H9 (cell line): ENCODE measurements around the gene NEURL3. TPM values are rescaled to one million over a fixed set of nuclear protein-coding genes. Genes with fewer than 3 reads are reported as not detected.

Experiments
- DNase-seq: peaks from one replicate; pipeline ENCODE4 v3.0.0-alpha.2; 2017
- H2AFZ ChIP-seq: one replicate; pipeline ENCODE4 v1.6.1; 2013; ENCODE audit warnings: mild to moderate bottlenecking, low read length, control low read depth, moderate library complexity
- H2AK5ac ChIP-seq: 2 replicates; pipeline ENCODE4 v1.6.1; 2013; ENCODE audit warnings: low read length, control low read depth, mixed read lengths; ENCODE audit not compliant: insufficient read length
- H2BK120ac ChIP-seq: one replicate; pipeline ENCODE4 v1.6.1; 2013; ENCODE audit warnings: low read depth, mild to moderate bottlenecking, low read length, control low read depth, inconsistent platforms; ENCODE audit not compliant: poor library complexity, severe bottlenecking
- H2BK12ac ChIP-seq: 2 replicates; pipeline ENCODE4 v1.6.1; 2013; ENCODE audit warnings: low read length, control low read depth, mixed read lengths, low read depth; ENCODE audit not compliant: insufficient read length
- H2BK15ac ChIP-seq: 2 replicates; pipeline ENCODE4 v1.6.1; 2013; ENCODE audit warnings: low read depth, low read length, control low read depth
- H2BK20ac ChIP-seq: one replicate; pipeline ENCODE4 v1.6.1; 2013; ENCODE audit warnings: low read depth, mild to moderate bottlenecking, low read length, control low read depth, inconsistent platforms; ENCODE audit not compliant: poor library complexity, severe bottlenecking
- H2BK5ac ChIP-seq: 2 replicates; pipeline ENCODE4 v1.6.1; 2013; ENCODE audit warnings: low read length, control low read depth, mixed read lengths; ENCODE audit not compliant: insufficient read length
- H3K14ac ChIP-seq: 2 replicates; pipeline ENCODE4 v1.6.1; 2013; ENCODE audit warnings: low read length, control low read depth; ENCODE audit not compliant: insufficient read depth
- H3K18ac ChIP-seq: 2 replicates; pipeline ENCODE4 v1.6.1; 2013; ENCODE audit warnings: low read depth, mild to moderate bottlenecking, mixed read lengths, low read length, control low read depth; ENCODE audit not compliant: insufficient read length
- H3K23ac ChIP-seq: 2 replicates; pipeline ENCODE4 v1.6.1; 2013; ENCODE audit warnings: low read length, control low read depth, mixed read lengths, low read depth; ENCODE audit not compliant: insufficient read length
- H3K23me2 ChIP-seq: 2 replicates; pipeline ENCODE4 v1.6.1; 2013; ENCODE audit warnings: low read depth, mild to moderate bottlenecking, mixed read lengths, low read length, control low read depth; ENCODE audit not compliant: insufficient read length, poor library complexity, severe bottlenecking
- H3K27ac ChIP-seq: 2 replicates; pipeline ENCODE4 v1.5.1; 2013; ENCODE audit warnings: low read length, control low read depth, mixed read lengths, low read depth; ENCODE audit not compliant: insufficient read length
- H3K27me3 ChIP-seq: 2 replicates; pipeline ENCODE4 v1.6.1; 2013; ENCODE audit warnings: low read length, control low read depth, inconsistent platforms; ENCODE audit not compliant: insufficient read depth
- H3K4ac ChIP-seq: 2 replicates; pipeline ENCODE4 v1.6.1; 2013; ENCODE audit warnings: low read depth, mild to moderate bottlenecking, control low read depth, inconsistent platforms, low read length, moderate library complexity
- H3K4me1 ChIP-seq: 2 replicates; pipeline ENCODE4 v1.6.1; 2013; ENCODE audit warnings: low read length, control low read depth, inconsistent platforms; ENCODE audit not compliant: insufficient read depth
- H3K4me2 ChIP-seq: 2 replicates; pipeline ENCODE4 v1.6.1; 2013; ENCODE audit warnings: low read length, control low read depth, mixed read lengths; ENCODE audit not compliant: insufficient read length, insufficient read depth
- H3K56ac ChIP-seq: 2 replicates; pipeline ENCODE4 v1.6.1; 2013; ENCODE audit warnings: low read depth, mild to moderate bottlenecking, mixed read lengths, low read length, control low read depth; ENCODE audit not compliant: insufficient read length
- H3K79me1 ChIP-seq: 2 replicates; pipeline ENCODE4 v1.6.1; 2013; ENCODE audit warnings: low read depth, mild to moderate bottlenecking, moderate library complexity, low read length, control low read depth, inconsistent platforms; ENCODE audit not compliant: insufficient read depth, poor library complexity, severe bottlenecking
- H3K79me2 ChIP-seq: 2 replicates; pipeline ENCODE4 v1.6.1; 2013; ENCODE audit warnings: low read length, control low read depth, inconsistent platforms; ENCODE audit not compliant: insufficient read depth
- H3K9ac ChIP-seq: 2 replicates; pipeline ENCODE4 v1.6.1; 2013; ENCODE audit warnings: low read length, control low read depth, mixed read lengths; ENCODE audit not compliant: insufficient read length; ENCODE audit errors: extremely low read depth
- H3K9me3 ChIP-seq: one replicate; pipeline ENCODE4 v1.6.1; 2013; ENCODE audit warnings: low read depth, low read length, inconsistent platforms; ENCODE audit not compliant: control insufficient read depth
- H3T11ph ChIP-seq: one replicate; pipeline ENCODE4 v1.6.1; 2013; ENCODE audit warnings: mild to moderate bottlenecking, low read length, control low read depth, inconsistent platforms
- H4K20me1 ChIP-seq: one replicate; pipeline ENCODE4 v1.6.1; 2013; ENCODE audit not compliant: control insufficient read depth, insufficient read length, insufficient read depth
- H4K5ac ChIP-seq: 2 replicates; pipeline ENCODE4 v1.6.1; 2013; ENCODE audit warnings: low read depth, mild to moderate bottlenecking, mixed read lengths, low read length, control low read depth; ENCODE audit not compliant: insufficient read length
- H4K8ac ChIP-seq: replicated peaks from 2 replicates; pipeline ENCODE4 v1.6.1; 2013; ENCODE audit warnings: low read length, control low read depth, mixed read lengths, low read depth; ENCODE audit not compliant: insufficient read length
- H4K91ac ChIP-seq: 2 replicates; pipeline ENCODE4 v1.6.1; 2013; ENCODE audit warnings: low read depth, mild to moderate bottlenecking, moderate library complexity, mixed read lengths, low read length, control low read depth; ENCODE audit not compliant: insufficient read length
- H3K27ac Mint-ChIP-seq, 3 experiments: 2 replicates in 2 of 3; 3 replicates in 1 of 3; pipeline ENCODE4 v1.8.0; 2020 to 2021; ENCODE audit warnings: mixed read lengths in 3 of 3, mild to moderate bottlenecking in 1 of 3, moderate library complexity in 1 of 3
- H3K27me3 Mint-ChIP-seq: 2 replicates; pipeline ENCODE4 v1.8.0; 2021; ENCODE audit warnings: low read depth, mild to moderate bottlenecking, moderate library complexity, mixed read lengths
- H3K36me3 Mint-ChIP-seq, 3 experiments: 2 replicates in 2 of 3; 3 replicates in 1 of 3; pipeline ENCODE4 v1.8.0; 2020 to 2021; ENCODE audit warnings: low read depth in 3 of 3, mixed read lengths in 3 of 3; ENCODE audit not compliant: insufficient read depth in 1 of 3
- H3K4me1 Mint-ChIP-seq, 2 experiments: 2 replicates each; pipeline ENCODE4 v1.8.0; 2020; ENCODE audit warnings: mixed read lengths in 2 of 2
- H3K4me3 Mint-ChIP-seq, 2 experiments: 2 replicates in 1 of 2; 3 replicates in 1 of 2; pipeline ENCODE4 v1.8.0; 2020 to 2021; ENCODE audit warnings: mild to moderate bottlenecking in 2 of 2, mixed read lengths in 2 of 2, moderate library complexity in 1 of 2
- H3K9me3 Mint-ChIP-seq, 2 experiments: 2 replicates in 1 of 2; 3 replicates in 1 of 2; pipeline ENCODE4 v1.8.0; 2020; ENCODE audit warnings: mild to moderate bottlenecking in 2 of 2, mixed read lengths in 2 of 2, moderate library complexity in 1 of 2
- CTCF ChIP-seq: fragments of 200-600 bp; sonication (generic); conservative IDR thresholded peaks from 3 replicates; pipeline ENCODE4 v1.8.0; 2021; ENCODE audit warnings: antibody characterized with exemption, mild to moderate bottlenecking
- WGBS: extraction: QIAGEN DNeasy Blood & Tissue Kit; methylation state at CpG from one replicate; pipeline ENCODE4 v1.1.7; 2013; ENCODE audit warnings: missing lambda C conversion rate, low lambda C conversion rate, mixed read lengths; ENCODE audit not compliant: insufficient read length; ENCODE audit errors: extremely low coverage; 5-methylcytosine and 5-hydroxymethylcytosine counted together
- total RNA-seq: library from RNA; stranded (reverse); gene quantifications from 2 replicates; pipeline ENCODE4 v1.2.1, GENCODE V29; 2021

The NEURL3 gene
- total RNA-seq, 1 experiment from 2014 or later: not detected

- Histone ChIP-seq H3K4me1 (no peaks in the 10 kb centered on the region), H3K4ac (no peak overlapping the region), H2BK120ac (no peak overlapping the region), H3T11ph (no peak overlapping the region), H3K18ac (no peak overlapping the region), H4K5ac (no peak overlapping the region), H2AK5ac (no peak overlapping the region), H2AFZ (no peak overlapping the region), H4K91ac (no peak overlapping the region), H3K9me3 (no peaks in the 10 kb centered on the region), H3K4me2 (no peak overlapping the region), H3K79me1 (no peaks in the 10 kb centered on the region), H2BK15ac (no peak overlapping the region), H3K79me2 (no peaks in the 10 kb centered on the region), H4K20me1 (no peaks in the 10 kb centered on the region), H3K27ac (no peak overlapping the region), H4K8ac (no peak overlapping the region), H2BK5ac (no peak overlapping the region), H3K27me3 (no peaks in the 10 kb centered on the region; the same call in 1 of the 2 replicates), H2BK20ac (no peak overlapping the region), H3K56ac (no peak overlapping the region), H3K23me2 (no peaks in the 10 kb centered on the region), H3K14ac (no peak overlapping the region), H3K9ac (no peak overlapping the region), H3K23ac (no peak overlapping the region), H2BK12ac (no peak overlapping the region)
- Mint-ChIP-seq H3K27ac (no peak overlapping the region), H3K4me1 (peaks cover 21 to 30% of the 10 kb centered on the region in 2 experiments), H3K9me3 (no peaks in the 10 kb centered on the region; a peak in 1 of 5 replicates), H3K4me3 (no peak overlapping the region), H3K27me3 (peaks cover 34% of the 10 kb centered on the region), H3K36me3 (no peaks in the 10 kb centered on the region; a peak in 1 of 7 replicates)
- TF ChIP-seq CTCF: no peak
- DNase-seq: no peak
- WGBS: no CpG with 5 or more reads among the region's 8 CpGs
Measured at GRCh38 chr2:96506016-96506906, 1.1 kb upstream of the NEURL3 start.
